Adrenal gland (tissue), 12 donors: ENCODE measurements around the gene MAN1C1. TPM values are rescaled to one million over a fixed set of nuclear protein-coding genes. Genes with fewer than 3 reads are reported as not detected.

Experiments used
- DNase-seq, 7 donors: peaks; one replicate each; pipeline ENCODE4 v3.0.0-alpha.2; 2019 to 2020
- H3K27ac ChIP-seq, 5 donors: fragments of 200-600 bp; sonication (generic) in 4 of 5; 1 replicate in 3 of 5; 2 replicates in 2 of 5; pipeline versions ENCODE4 v1.5.1 to v1.8.0; 2016 to 2020; ENCODE audit warnings: mild to moderate bottlenecking in 1 of 5
- H3K27me3 ChIP-seq: fragments of 200-600 bp; 2 replicates; pipeline ENCODE4 v1.8.0; 2021
- H3K36me3 ChIP-seq, 2 donors: fragments of 200-600 bp; replicated peaks in 1 of 2; 1 replicate in 1 of 2; 2 replicates in 1 of 2; pipeline versions ENCODE4 v1.5.1 to v1.8.0; 2018 to 2022
- H3K4me1 ChIP-seq, 2 donors: fragments of 200-600 bp; replicated peaks in 1 of 2; 1 replicate in 1 of 2; 2 replicates in 1 of 2; pipeline versions ENCODE4 v1.5.1 to v1.8.0; 2018 to 2021
- H3K4me3 ChIP-seq, 4 donors: fragments of 200-600 bp; sonication (generic) in 3 of 4; one replicate each; pipeline ENCODE4 v1.5.1; 2016 to 2018
- H3K9me3 ChIP-seq, 3 donors: fragments of 200-600 bp; sonication (generic) in 1 of 3; replicated peaks in 1 of 3; 1 replicate in 2 of 3; 2 replicates in 1 of 3; pipeline versions ENCODE4 v1.5.1 to v1.8.0; 2016 to 2021
- CTCF ChIP-seq, 6 experiments: fragments of 450-650 bp in 4 of 6; fragments of 200-600 bp in 2 of 6; sonication (generic) in 1 of 6; IDR thresholded peaks; 1 replicate in 5 of 6; 2 replicates in 1 of 6; pipeline versions ENCODE4 v1.5.1 to v1.8.0; 2016 to 2021; ENCODE audit warnings: antibody characterized with exemption in 6 of 6, mild to moderate bottlenecking in 2 of 6, moderate library complexity in 1 of 6
- POLR2A ChIP-seq, 2 donors: fragments of 450-650 bp; IDR thresholded peaks; one replicate each; pipeline ENCODE4 v1.6.1; 2017; ENCODE audit warnings: antibody characterized with exemption in 2 of 2, mild to moderate bottlenecking in 2 of 2, moderate library complexity in 1 of 2
- WGBS, 4 donors: extraction: QIAGEN DNeasy Blood & Tissue Kit in 2 of 4; methylation state at CpG; one replicate each; pipeline versions ENCODE4 v1.1.5 to v1.1.7; 2013 to 2017; 5-methylcytosine and 5-hydroxymethylcytosine counted together
- intact Hi-C, 2 donors: fragments of 100-400 bp; cut with DNase I; formaldehyde crosslinking; loops; one replicate each; pipeline versions ENCODE4 v1.14.1 to v1.15.0; 2022 to 2023
- polyA plus RNA-seq, 3 donors: library from polyadenylated mRNA; stranded (reverse); fragments of 200-250 nt in 2 of 3; fragments of 350-450 nt in 1 of 3; fragmentation: Illumina TruSeq in 1 of 3; extraction: RNeasy Lipid Tissue Mini Kit (QIAGEN cat#74804) in 1 of 3; gene quantifications; one replicate each; pipeline ENCODE4 v1.2.3, GENCODE V29; 2013 to 2014
- total RNA-seq, 9 donors: library from RNA; depleted of rRNA in 4 of 9; stranded (reverse); fragments of >200 nt in 4 of 9; fragments of 120-200 nt in 1 of 9; fragmentation: NEBNext Ultra II Directional in 1 of 9; extraction: Animal tissue kit (Norgen Biotek cat#: 25700) in 1 of 9; gene quantifications; one replicate each; pipeline versions ENCODE4 v1.1.0 to v1.2.4, GENCODE V29; 2013 to 2023
- donor health status: healthy with polysubstance abuse.
- donor health status: Bipolar disorder and iron deficiency.
- donor health status: DM: yes; HTN: yes; CAD: no.
- donor health status: DM: no; HTN: no; CAD: no.
- donor health status: DM: no; HTN: no; CAD: no.
- donor health status: DM: yes; HTN: yes; CAD: no.

MAN1C1 gene
- total and polyA plus RNA-seq, 12 donors, result 2.7 to 58.7 (median 27.7) TPM

GRCh38 chr1:25800703-25801377 lies 184.2 kb downstream of the MAN1C1 start:
- TF ChIP-seq CTCF (IDR thresholded peaks at IDR 0.05) (no peak), POLR2A (IDR thresholded peaks at IDR 0.05) (no peak)
- no peaks in the 10 kb centered on the region for H3K36me3 ChIP-seq
- H3K27ac ChIP-seq, result peak overlapping the region in 3 of 5 donors; percentile 8 to 85 (median 31)
- no peaks in the 10 kb centered on the region for H3K9me3 ChIP-seq
- peaks cover 0 to 41% of the 10 kb centered on the region in 2 donors for H3K4me1 ChIP-seq
- peak overlapping the region; percentile 9 to 69 (median 30) for H3K4me3 ChIP-seq
- 38 to 65% (median 62%) methylated on average over 10 to 15 of the region's 15 CpGs for WGBS, 4 donors
- no peaks in the 10 kb centered on the region for H3K27me3 ChIP-seq
- peak in 1 of 7 donors; percentile 41 for DNase-seq
- intact Hi-C loops, result no loop called here

- no peaks in the 10 kb centered on the region for H3K27me3 ChIP-seq
- no peaks in the 10 kb centered on the region for H3K9me3 ChIP-seq
- intact Hi-C loops, result no loop called here
- no peak overlapping the region for H3K4me3 ChIP-seq
- peaks cover 5 to 49% of the 10 kb centered on the region in 2 donors for H3K4me1 ChIP-seq
- WGBS, 4 donors, result 44 to 71% (median 61%) methylated on average over 6 of the region's 6 CpGs
- H3K27ac ChIP-seq, result no peak overlapping the region
- no peak for TF ChIP-seq POLR2A (IDR thresholded peaks at IDR 0.05)
- TF ChIP-seq CTCF (IDR thresholded peaks at IDR 0.05), result no peak
- H3K36me3 ChIP-seq, result peaks cover 0 to 4% of the 10 kb centered on the region in 2 donors
- DNase-seq, result no peak
Measured at GRCh38 chr1:25802915-25803314, 186.3 kb downstream of the MAN1C1 start.

- Histone ChIP-seq H3K27ac (no peak overlapping the region), H3K4me1 (peaks cover 5 to 49% of the 10 kb centered on the region in 2 donors)
Measured at GRCh38 chr1:25803368-25803767, 186.8 kb downstream of the MAN1C1 start.

More at GRCh38 chr1:25803368-25803767, 186.8 kb downstream of the MAN1C1 start:
- no peak overlapping the region for H3K4me3 ChIP-seq
- no peaks in the 10 kb centered on the region for H3K9me3 ChIP-seq
- no peak for TF ChIP-seq CTCF (IDR thresholded peaks at IDR 0.05)
- no peak for TF ChIP-seq POLR2A (IDR thresholded peaks at IDR 0.05)
- WGBS, 4 donors, result 82 to 100% (median 97%) methylated on average over 1 of the region's 1 CpG
- no peaks in the 10 kb centered on the region for H3K27me3 ChIP-seq
- no peak for DNase-seq
- intact Hi-C loops, result no loop called here
- peaks cover 0 to 9% of the 10 kb centered on the region in 2 donors for H3K36me3 ChIP-seq
